SK-N-SH (cell line): ENCODE measurements around the gene FAM234A. TPM values are rescaled to one million over a fixed set of nuclear protein-coding genes. Genes with fewer than 3 reads are reported as not detected.

ENCODE experiments used
- CTCF ChIA-PET: fragments of 300-600, 350-600 bp; formaldehyde crosslinking; extraction: SDS; loops from one replicate; lab custom pipeline; 2021; lab: Yijun Ruan, JAX
- POLR2A ChIA-PET: fragments of 350-600 bp; sonication (Branson Sonifier 250); formaldehyde crosslinking; extraction: SDS; loops from one replicate; lab custom pipeline; 2020; ENCODE audit warnings: antibody characterized with exemption, inconsistent platforms; lab: Yijun Ruan, JAX
- DNase-seq: peaks from one replicate; pipeline ENCODE4 v3.0.0; 2012
- H2AFZ ChIP-seq: fragments of 200-600 bp; sonication (generic); 2 replicates; pipeline ENCODE4 v1.8.1; 2016; ENCODE audit warnings: antibody characterized with exemption, mild to moderate bottlenecking, low read depth
- H3F3A ChIP-seq: fragments of 200-600 bp; sonication (generic); replicated peaks from 2 replicates; pipeline ENCODE3; 2016; ENCODE audit warnings: antibody characterized with exemption, mild to moderate bottlenecking; ENCODE audit not compliant: insufficient read depth
- H3K27ac ChIP-seq, 2 experiments: fragments of 200-500 bp in 1 of 2; fragments of 200-600 bp in 1 of 2; sonication (Bioruptor generic) in 1 of 2; sonication (generic), shearing (Covaris generic) in 1 of 2; 2 replicates each; pipeline versions ENCODE4 v1.5.1 to v1.6.1; 2014 to 2016; ENCODE audit warnings: low read depth in 2 of 2, inconsistent platforms in 1 of 2, low read length in 1 of 2, mild to moderate bottlenecking in 1 of 2, mixed read lengths in 1 of 2
- H3K27me3 ChIP-seq: fragments of 200-600 bp; sonication (generic), shearing (Covaris generic); 2 replicates; pipeline ENCODE4 v1.6.1; 2016; ENCODE audit warnings: mixed run types; ENCODE audit not compliant: insufficient read depth
- H3K36me3 ChIP-seq, 2 experiments: fragments of 200-500 bp in 1 of 2; fragments of 200-600 bp in 1 of 2; sonication (Bioruptor generic) in 1 of 2; sonication (generic) in 1 of 2; replicated peaks in 1 of 2; 2 replicates each; pipeline versions ENCODE3 to v1.5.1; 2014 to 2016; ENCODE audit warnings: low read length in 1 of 2, mild to moderate bottlenecking in 1 of 2; ENCODE audit not compliant: insufficient read depth in 2 of 2, control insufficient read depth in 1 of 2
- H3K4me1 ChIP-seq, 2 experiments: fragments of 200-500 bp in 1 of 2; fragments of 200-600 bp in 1 of 2; sonication (Bioruptor generic) in 1 of 2; sonication (generic), shearing (Covaris generic) in 1 of 2; 2 replicates each; pipeline versions ENCODE4 v1.5.1 to v1.6.1; 2014 to 2016; ENCODE audit warnings: low read depth in 1 of 2, low read length in 1 of 2, mixed run types in 1 of 2; ENCODE audit not compliant: insufficient read depth in 2 of 2, control insufficient read depth in 1 of 2
- H3K4me2 ChIP-seq: fragments of 200-600 bp; sonication (generic), shearing (Covaris generic); 2 replicates; pipeline ENCODE4 v1.6.1; 2017; ENCODE audit warnings: mixed run types
- H3K4me3 ChIP-seq, 2 experiments: fragments of 200-500 bp in 1 of 2; fragments of 200-600 bp in 1 of 2; sonication (Bioruptor generic) in 1 of 2; sonication (generic), shearing (Covaris generic) in 1 of 2; 2 replicates each; pipeline versions ENCODE4 v1.5.1 to v1.8.1; 2014 to 2016; ENCODE audit warnings: low read depth in 2 of 2, inconsistent platforms in 1 of 2, low read length in 1 of 2, mild to moderate bottlenecking in 1 of 2, mixed read lengths in 1 of 2, moderate library complexity in 1 of 2
- H3K79me2 ChIP-seq: fragments of 200-600 bp; sonication (generic); 2 replicates; pipeline ENCODE4 v1.8.1; 2017; ENCODE audit warnings: mild to moderate bottlenecking; ENCODE audit not compliant: insufficient read depth
- H3K9ac ChIP-seq: fragments of 200-600 bp; sonication (generic); 2 replicates; pipeline ENCODE4 v1.6.1; 2017; ENCODE audit warnings: mixed run types
- H3K9me2 ChIP-seq: fragments of 200-600 bp; sonication (generic); 2 replicates; pipeline ENCODE4 v1.6.1; 2017; ENCODE audit warnings: mixed run types
- H3K9me3 ChIP-seq: fragments of 200-600 bp; sonication (generic); 2 replicates; pipeline ENCODE4 v1.6.1; 2017; ENCODE audit warnings: mixed run types, mild to moderate bottlenecking, moderate library complexity
- H4K20me1 ChIP-seq: fragments of 200-600 bp; sonication (generic); 2 replicates; pipeline ENCODE4 v1.6.1; 2017; ENCODE audit warnings: mild to moderate bottlenecking, mixed run types; ENCODE audit not compliant: insufficient read depth
- ELF1 ChIP-seq: IDR thresholded peaks from 2 replicates; pipeline ENCODE4 v1.4.0; 2012
- EZH2phosphoT487 ChIP-seq: fragments of 200-600 bp; sonication (generic); IDR thresholded peaks from 2 replicates; pipeline ENCODE4 v1.6.1; 2017; ENCODE audit warnings: low read depth, mixed run types, mild to moderate bottlenecking, antibody characterized with exemption, moderate library complexity, borderline replicate concordance
- FOSL2 ChIP-seq: IDR thresholded peaks from 2 replicates; pipeline ENCODE4 v1.4.0; 2012; ENCODE audit warnings: low read depth, mild to moderate bottlenecking, moderate library complexity, borderline replicate concordance
- FOXM1 ChIP-seq: IDR thresholded peaks from 2 replicates; pipeline ENCODE4 v1.4.0; 2012; ENCODE audit warnings: low read depth, mild to moderate bottlenecking
- GATA2 ChIP-seq: sonication (generic); formaldehyde crosslinking; IDR thresholded peaks from 2 replicates; pipeline ENCODE4 v1.5.0; 2020; ENCODE audit warnings: mild to moderate bottlenecking, missing genetic modification reagents
- MEF2A ChIP-seq: IDR thresholded peaks from 2 replicates; pipeline ENCODE4 v1.4.0; 2012; ENCODE audit warnings: low read depth, borderline replicate concordance
- RAD21 ChIP-seq: IDR thresholded peaks from 2 replicates; pipeline ENCODE4 v1.6.1; 2012; ENCODE audit warnings: mild to moderate bottlenecking, low read length
- SIN3A ChIP-seq: IDR thresholded peaks from 2 replicates; pipeline ENCODE4 v1.6.1; 2012; ENCODE audit warnings: low read depth, mild to moderate bottlenecking, low read length, moderate library complexity, borderline replicate concordance
- TEAD4 ChIP-seq: IDR thresholded peaks from 2 replicates; pipeline ENCODE4 v1.4.0; 2012; ENCODE audit warnings: mild to moderate bottlenecking, borderline replicate concordance; ENCODE audit not compliant: insufficient read depth
- WGBS: methylation state at CpG from one replicate; pipeline ENCODE4 v1.1.6; 2017; ENCODE audit warnings: low lambda C conversion rate; 5-methylcytosine and 5-hydroxymethylcytosine counted together
- polyA plus RNA-seq, 3 experiments: library from polyadenylated mRNA; depleted of rRNA; stranded (reverse); fragments of >200 nt; gene quantifications; 2 replicates each; pipeline ENCODE4 v1.2.3, GENCODE V29; 2012
- TF ChIP-seq, protein P1 (sequence below): IDR thresholded peaks from 2 replicates; pipeline ENCODE4 v1.4.0; 2012; ENCODE audit warnings: low read depth, borderline replicate concordance
- TF ChIP-seq, protein P2 (sequence below): fragments of 200-600 bp; sonication (generic); IDR thresholded peaks from 2 replicates; pipeline ENCODE4 v1.6.1; 2017; ENCODE audit warnings: antibody characterized with exemption, mild to moderate bottlenecking, moderate library complexity
- TF ChIP-seq, protein P3 (sequence below): IDR thresholded peaks from 2 replicates; pipeline ENCODE4 v1.6.1; 2012; ENCODE audit warnings: mild to moderate bottlenecking, low read depth, low read length, moderate library complexity

FAM234A gene
- polyA plus RNA-seq, 1 of the 3 experiments (the other 2 are of a cell fraction), result 126 TPM

GRCh38 chr16:284204-285120 is 49.8 kb downstream of the FAM234A start:
- H3K9ac ChIP-seq, result no peak overlapping the region
- 95% methylated on average over 15 of the region's 52 CpGs for WGBS
- no peaks in the 10 kb centered on the region for H3K9me3 ChIP-seq
- H3K27me3 ChIP-seq, result no peaks in the 10 kb centered on the region
- H3F3A ChIP-seq, result no peaks in the 10 kb centered on the region
- no peak for DNase-seq
- H2AFZ ChIP-seq, result no peak overlapping the region
- no peaks in the 10 kb centered on the region for H3K9me2 ChIP-seq
- peaks cover 0 to 3% of the 10 kb centered on the region in 2 experiments; a peak in 1 of 4 replicates for H3K4me1 ChIP-seq
- TF ChIP-seq EZH2phosphoT487 (no peak), GATA2 (CRISPR knock-in tag) (no peak), RAD21 (no peak), MEF2A (no peak), ELF1 (no peak), TEAD4 (no peak), SIN3A (no peak), FOSL2 (no peak), FOXM1 (no peak)
- TF ChIP-seq, protein P1, sequence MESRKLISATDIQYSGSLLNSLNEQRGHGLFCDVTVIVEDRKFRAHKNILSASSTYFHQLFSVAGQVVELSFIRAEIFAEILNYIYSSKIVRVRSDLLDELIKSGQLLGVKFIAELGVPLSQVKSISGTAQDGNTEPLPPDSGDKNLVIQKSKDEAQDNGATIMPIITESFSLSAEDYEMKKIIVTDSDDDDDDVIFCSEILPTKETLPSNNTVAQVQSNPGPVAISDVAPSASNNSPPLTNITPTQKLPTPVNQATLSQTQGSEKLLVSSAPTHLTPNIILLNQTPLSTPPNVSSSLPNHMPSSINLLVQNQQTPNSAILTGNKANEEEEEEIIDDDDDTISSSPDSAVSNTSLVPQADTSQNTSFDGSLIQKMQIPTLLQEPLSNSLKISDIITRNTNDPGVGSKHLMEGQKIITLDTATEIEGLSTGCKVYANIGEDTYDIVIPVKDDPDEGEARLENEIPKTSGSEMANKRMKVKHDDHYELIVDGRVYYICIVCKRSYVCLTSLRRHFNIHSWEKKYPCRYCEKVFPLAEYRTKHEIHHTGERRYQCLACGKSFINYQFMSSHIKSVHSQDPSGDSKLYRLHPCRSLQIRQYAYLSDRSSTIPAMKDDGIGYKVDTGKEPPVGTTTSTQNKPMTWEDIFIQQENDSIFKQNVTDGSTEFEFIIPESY, result no peak
- TF ChIP-seq, protein P2, sequence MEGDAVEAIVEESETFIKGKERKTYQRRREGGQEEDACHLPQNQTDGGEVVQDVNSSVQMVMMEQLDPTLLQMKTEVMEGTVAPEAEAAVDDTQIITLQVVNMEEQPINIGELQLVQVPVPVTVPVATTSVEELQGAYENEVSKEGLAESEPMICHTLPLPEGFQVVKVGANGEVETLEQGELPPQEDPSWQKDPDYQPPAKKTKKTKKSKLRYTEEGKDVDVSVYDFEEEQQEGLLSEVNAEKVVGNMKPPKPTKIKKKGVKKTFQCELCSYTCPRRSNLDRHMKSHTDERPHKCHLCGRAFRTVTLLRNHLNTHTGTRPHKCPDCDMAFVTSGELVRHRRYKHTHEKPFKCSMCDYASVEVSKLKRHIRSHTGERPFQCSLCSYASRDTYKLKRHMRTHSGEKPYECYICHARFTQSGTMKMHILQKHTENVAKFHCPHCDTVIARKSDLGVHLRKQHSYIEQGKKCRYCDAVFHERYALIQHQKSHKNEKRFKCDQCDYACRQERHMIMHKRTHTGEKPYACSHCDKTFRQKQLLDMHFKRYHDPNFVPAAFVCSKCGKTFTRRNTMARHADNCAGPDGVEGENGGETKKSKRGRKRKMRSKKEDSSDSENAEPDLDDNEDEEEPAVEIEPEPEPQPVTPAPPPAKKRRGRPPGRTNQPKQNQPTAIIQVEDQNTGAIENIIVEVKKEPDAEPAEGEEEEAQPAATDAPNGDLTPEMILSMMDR, result no peak
- TF ChIP-seq, protein P3, sequence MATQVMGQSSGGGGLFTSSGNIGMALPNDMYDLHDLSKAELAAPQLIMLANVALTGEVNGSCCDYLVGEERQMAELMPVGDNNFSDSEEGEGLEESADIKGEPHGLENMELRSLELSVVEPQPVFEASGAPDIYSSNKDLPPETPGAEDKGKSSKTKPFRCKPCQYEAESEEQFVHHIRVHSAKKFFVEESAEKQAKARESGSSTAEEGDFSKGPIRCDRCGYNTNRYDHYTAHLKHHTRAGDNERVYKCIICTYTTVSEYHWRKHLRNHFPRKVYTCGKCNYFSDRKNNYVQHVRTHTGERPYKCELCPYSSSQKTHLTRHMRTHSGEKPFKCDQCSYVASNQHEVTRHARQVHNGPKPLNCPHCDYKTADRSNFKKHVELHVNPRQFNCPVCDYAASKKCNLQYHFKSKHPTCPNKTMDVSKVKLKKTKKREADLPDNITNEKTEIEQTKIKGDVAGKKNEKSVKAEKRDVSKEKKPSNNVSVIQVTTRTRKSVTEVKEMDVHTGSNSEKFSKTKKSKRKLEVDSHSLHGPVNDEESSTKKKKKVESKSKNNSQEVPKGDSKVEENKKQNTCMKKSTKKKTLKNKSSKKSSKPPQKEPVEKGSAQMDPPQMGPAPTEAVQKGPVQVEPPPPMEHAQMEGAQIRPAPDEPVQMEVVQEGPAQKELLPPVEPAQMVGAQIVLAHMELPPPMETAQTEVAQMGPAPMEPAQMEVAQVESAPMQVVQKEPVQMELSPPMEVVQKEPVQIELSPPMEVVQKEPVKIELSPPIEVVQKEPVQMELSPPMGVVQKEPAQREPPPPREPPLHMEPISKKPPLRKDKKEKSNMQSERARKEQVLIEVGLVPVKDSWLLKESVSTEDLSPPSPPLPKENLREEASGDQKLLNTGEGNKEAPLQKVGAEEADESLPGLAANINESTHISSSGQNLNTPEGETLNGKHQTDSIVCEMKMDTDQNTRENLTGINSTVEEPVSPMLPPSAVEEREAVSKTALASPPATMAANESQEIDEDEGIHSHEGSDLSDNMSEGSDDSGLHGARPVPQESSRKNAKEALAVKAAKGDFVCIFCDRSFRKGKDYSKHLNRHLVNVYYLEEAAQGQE, result no peak
- H4K20me1 ChIP-seq, result no peaks in the 10 kb centered on the region
- no peak overlapping the region for H3K27ac ChIP-seq
- H3K36me3 ChIP-seq, result peaks cover 0 to 18% of the 10 kb centered on the region in 2 experiments
- CTCF ChIA-PET, result no interaction called here
- POLR2A ChIA-PET, result no interaction called here
- H3K79me2 ChIP-seq, result no peaks in the 10 kb centered on the region
- H3K4me2 ChIP-seq, result no peak overlapping the region
- no peak overlapping the region for H3K4me3 ChIP-seq
